NCI-H460 (cell line): ENCODE results near the gene TMEM145. TPM values are rescaled to one million over a fixed set of nuclear protein-coding genes. Genes with fewer than 3 reads are reported as not detected.
"Not testable (repeated sequence)": the region's sequence is repeated elsewhere in the genome, so short reads cannot be mapped to it uniquely, and the experiment has no call there.

Source experiments
- DNase-seq: peaks from one replicate; pipeline ENCODE4 v3.0.0-alpha.2; 2016; ENCODE audit warnings: low read depth; ENCODE audit errors: extremely low read depth
- polyA plus RNA-seq: library from polyadenylated mRNA; depleted of rRNA; stranded (reverse); fragments of >200 nt; gene quantifications from 2 replicates; pipeline ENCODE4 v1.2.3, GENCODE V29; 2014; cell fraction: nucleus; rRNA removed
- total RNA-seq: library from RNA; depleted of rRNA; stranded (reverse); fragments of >200 nt; shearing (Covaris generic); gene quantifications from 2 replicates; pipeline ENCODE4 v1.2.3, GENCODE V29; 2014; rRNA removed

TMEM145 gene
- 0.17 TPM in 1 of 2 replicates, not detected in the other for total RNA-seq
- 0.11 and 0.18 TPM in 2 replicates for polyA plus RNA-seq

- no peak for DNase-seq
Observed at GRCh38 chr19:42313096-42313839, at the start of gene TMEM145. TMEM145 (plus strand) TSS chr19:42313309; CDS start chr19:42313377, 68 bp downstream.

GRCh38 chr19:42266105-42266504 lies 47.0 kb upstream of the TMEM145 start:
- not testable (repeated sequence) for DNase-seq

DNA sequence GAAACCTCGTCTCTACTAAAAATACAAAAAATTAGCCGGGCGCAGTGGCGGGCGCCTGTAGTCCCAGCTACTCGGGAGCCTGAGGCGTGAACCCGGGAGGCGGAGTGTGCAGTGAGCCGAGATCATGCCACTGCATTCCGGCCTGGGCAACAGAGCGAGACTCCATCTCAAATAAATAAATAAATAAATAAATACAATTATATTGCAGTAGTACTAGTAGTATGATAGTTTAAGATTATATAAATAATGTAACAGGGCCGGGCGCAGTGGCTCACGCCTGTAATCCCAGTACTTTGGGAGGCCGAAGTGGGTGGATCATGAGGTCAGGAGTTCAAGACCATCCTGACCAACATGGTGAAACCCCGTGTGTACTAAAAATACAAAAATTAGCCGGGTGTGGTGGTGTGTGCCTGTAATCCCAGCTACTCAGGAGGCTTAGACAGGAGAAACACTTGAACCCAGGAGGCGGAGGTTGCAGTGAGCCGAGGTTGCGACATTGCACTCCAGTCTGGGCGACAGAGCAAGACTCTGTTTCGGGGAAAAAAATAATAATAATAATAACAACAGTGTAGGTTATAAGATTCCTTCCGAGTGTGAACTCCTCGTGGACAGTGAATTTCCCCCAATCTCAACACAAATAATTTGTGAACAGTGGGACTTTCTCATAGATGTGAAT lies 46.0 kb upstream of the TMEM145 start:
- DNase-seq: not testable (repeated sequence)

GRCh38 chr19:42267644-42268141 lies 45.4 kb upstream of the TMEM145 start:
- DNase-seq: no peak

DNA sequence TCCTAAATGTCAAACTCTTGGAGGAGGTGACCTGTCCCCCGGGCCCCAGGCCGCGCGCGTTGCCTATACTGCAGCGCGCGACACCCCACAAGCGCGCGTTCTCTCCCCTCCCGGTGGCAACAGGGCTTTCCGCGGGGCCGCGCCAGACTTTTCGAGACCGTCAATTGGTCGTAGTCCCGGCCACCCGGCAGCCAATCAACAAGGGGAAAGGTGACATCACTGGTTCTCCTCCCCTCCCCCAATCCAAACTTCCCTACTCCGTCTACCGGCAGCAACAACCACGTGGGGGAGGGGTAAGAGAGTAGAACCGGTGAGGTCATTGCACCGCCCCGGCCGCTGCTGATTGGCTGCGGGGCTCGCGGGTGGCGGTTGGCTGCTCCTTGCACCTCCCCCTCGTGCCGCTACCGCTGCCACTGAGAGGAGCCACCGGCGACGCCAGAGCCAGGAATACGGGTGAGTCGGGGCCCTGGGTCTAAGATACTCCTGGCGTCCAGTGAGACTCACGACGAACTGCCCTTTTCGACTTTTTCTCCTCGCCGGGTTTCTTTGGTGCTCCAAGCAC lies 44.9 kb upstream of the TMEM145 start:
- DNase-seq: peak; percentile 98

DNA sequence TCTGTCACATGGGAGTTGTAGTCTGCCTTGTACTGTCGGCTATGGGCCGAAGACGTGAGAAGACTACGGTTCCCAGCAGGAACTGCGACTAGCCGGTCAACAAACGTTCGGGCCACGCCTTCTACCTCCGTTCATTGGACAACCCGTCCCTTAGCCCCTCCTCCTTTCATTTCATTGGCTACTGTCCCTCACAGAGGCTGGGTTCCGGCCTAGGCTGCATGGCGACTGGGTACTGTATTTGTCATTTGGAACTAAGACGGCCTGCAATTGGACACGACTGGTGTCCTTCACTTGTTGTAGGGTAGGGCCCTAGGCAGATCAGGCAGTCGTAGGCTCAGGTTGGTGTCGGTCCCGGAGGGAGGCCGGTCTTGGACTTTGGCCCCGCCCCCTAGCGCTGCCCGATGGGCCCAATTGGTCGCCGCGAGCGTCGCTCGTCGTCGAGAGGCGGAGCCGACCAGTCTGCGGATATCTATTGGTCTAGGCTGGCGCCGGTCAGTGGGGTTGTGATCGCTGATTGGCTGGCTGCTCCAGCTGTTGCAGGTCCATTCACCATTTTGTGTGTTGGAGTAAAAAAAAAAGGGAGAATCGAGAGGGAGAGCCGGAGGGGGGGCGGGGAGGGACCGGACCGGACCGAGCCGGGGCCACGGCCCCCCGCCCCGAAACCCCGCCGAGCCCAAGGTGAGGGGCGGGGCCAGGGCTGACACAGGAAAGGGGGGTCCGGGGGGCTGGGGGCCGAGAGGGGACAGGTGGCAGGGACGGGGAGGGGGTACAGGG lies 44.2 kb upstream of the TMEM145 start, which contains the start of gene CIC:
Gene CIC (plus strand): TSS at position 549 of the 774 bp plus-strand sequence. CDS start 2,532 bp downstream, outside the sequence.
- peak; percentile 99 for DNase-seq

DNA sequence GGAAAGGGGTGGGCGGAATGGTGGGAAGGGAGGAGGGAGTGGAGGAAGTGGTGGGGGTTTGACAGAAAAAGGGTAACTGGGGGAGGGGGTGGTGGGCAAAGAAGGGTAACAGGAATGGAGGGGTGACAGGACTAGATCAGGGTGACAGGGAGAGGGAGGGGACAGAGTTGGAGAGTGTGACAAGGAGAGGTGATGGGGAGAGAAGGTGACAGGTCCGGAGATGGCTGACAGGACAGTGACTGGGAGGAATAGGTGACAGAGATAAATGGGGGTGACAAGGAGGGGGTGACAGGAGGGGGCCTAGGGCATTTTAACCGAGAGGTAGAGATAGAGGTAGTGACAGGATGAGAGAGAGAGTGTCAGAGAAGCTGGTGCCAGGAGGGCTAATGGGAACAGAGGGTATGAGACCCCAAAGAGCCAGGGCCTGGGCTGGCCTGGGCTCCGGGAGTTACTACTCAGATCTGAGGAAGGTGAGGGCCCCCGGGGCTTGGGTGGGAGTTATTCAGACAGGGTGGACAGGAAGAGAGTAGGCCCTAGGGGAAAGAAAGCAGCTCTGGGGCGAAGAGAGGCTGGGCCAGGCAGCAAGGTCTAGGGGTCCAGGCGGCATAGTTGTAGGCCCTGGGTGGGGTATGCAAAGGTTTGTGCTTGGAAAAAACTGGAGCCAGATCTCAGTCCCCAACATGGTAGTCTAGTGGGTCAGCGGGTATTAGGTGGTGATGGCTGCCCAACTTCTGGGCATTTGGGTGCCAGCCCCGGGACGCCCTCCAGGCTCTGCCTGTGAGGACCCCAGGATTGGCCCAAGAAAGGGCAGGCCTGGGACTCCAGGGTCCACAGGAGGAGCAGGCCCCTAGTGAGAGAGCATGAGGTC lies 43.4 kb upstream of the TMEM145 start:
- no peak for DNase-seq

DNA sequence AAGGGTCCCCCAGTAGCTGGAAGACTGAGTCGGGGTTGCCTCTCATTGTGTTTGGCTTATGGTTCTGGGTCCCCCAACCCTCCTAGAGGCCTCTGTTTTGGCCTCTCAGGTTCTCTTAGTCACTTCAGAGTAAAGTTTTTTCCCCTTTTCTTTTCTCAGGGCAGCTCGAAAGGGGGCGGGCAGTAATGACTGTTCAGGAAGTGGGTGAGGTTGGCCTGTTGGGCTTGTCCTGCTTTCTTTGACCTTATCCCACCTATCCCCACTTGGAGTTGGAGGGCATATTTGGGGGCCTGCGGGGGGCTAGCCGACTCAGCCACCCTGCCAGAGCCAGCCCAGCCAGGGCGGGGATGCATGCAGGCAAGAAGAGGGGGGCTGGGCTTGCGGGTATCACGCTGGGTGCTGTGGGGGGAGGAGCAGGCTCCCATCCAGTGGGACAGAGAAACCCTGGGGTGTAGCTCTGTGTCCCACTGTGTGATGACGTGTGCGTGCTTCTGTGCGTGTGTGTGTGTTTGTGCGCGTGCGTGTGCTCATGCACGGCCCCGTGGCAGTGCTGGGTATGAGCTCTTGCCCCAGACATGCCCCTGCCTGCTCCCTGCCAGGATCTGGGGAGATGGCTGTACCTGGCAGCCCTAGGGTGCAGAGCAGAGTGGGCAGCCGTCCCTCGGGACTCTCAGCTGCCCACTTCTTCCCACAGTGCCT lies 42.6 kb upstream of the TMEM145 start:
- DNase-seq: peak; percentile 63

GRCh38 chr19:42271045-42271419 lies 42.1 kb upstream of the TMEM145 start:
- no peak for DNase-seq

GRCh38 chr19:42271861-42272534 lies 41.1 kb upstream of the TMEM145 start:
- no peak for DNase-seq

- DNase-seq: no peak
Observed at GRCh38 chr19:42272535-42272897, 40.6 kb upstream of the TMEM145 start.

- no peak for DNase-seq
Observed at GRCh38 chr19:42272989-42273406, 40.1 kb upstream of the TMEM145 start.

- DNase-seq: no peak
Observed at GRCh38 chr19:42273407-42274064, 39.6 kb upstream of the TMEM145 start.

DNA sequence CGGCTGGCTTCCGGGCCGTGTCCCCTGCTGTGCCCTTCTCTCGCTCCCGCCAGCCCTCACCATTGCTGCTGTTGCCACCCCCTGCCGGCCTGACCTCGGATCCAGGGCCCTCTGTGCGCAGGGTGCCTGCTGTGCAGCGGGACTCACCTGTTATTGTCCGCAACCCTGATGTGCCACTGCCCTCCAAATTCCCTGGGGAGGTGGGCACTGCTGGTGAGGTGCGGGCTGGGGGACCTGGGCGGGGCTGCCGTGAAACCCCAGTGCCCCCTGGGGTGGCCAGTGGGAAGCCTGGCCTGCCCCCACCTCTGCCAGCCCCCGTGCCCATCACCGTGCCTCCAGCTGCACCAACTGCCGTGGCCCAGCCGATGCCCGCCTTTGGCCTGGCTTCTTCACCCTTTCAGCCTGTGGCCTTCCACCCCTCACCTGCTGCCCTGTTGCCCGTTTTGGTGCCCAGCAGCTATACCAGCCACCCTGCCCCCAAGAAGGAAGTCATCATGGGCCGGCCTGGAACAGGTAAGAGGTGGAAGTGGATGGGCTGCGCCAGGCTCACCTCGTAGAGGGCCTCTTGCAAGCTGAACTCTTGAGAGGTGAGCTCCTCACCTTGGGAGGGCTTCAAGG lies 38.9 kb upstream of the TMEM145 start:
- no peak for DNase-seq

GRCh38 chr19:42275103-42275502 lies 38.0 kb upstream of the TMEM145 start:
- DNase-seq: no peak

GRCh38 chr19:42275517-42275916 lies 37.6 kb upstream of the TMEM145 start:
- DNase-seq: no peak

DNA sequence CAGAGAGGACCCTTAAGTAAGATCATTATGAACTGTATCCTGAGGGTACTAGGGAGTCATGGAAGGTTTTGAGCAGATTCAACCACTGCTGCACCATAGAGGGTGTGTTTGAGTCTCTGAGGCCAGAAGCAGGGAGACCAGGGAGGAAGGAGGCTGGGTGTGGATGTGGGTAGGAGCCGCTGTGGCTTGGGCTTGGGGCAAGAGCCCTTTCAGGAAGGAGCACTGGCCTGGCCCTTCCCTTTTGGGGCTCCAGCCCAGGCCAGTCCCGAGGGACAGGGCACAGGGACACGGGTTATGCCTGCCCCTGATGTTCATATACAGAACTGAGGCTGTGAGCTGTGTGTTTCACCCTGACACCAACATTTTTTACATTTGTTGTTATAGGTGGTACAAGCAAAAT lies 36.8 kb upstream of the TMEM145 start:
- no peak for DNase-seq

DNA sequence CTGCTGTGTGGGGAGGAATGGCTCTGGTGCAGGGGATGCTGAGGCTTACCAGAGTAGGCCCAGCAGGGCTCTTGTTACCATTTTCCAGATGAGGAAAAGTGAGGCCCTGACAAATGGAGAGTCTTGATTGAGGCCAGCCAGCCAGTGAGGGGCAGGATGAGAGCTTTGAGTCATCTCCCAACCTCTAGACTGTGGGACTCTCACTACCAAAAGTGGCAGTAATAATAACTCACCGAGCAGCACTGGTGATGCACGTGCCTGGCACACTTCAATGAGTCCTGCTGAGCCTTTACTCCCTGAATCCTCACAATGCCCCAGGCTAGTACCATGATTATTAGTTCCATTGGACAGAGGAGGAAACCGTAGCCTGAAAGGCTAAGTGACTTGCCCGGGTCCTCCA lies 36.3 kb upstream of the TMEM145 start:
- no peak for DNase-seq
